SIG-M5 treated with dmso at 0.1 percent for 504 hours (cell line): ENCODE data around the gene MAN1A2.
"Not testable (repeated sequence)": the region's sequence is repeated elsewhere in the genome, so short reads cannot be mapped to it uniquely, and the experiment has no call there.

ENCODE experiments used
- DNase-seq: peaks from one replicate; lab custom pipeline; 2025; ENCODE audit not compliant: unreplicated experiment; lab: John Stamatoyannopoulos, UW

MAN1A2 gene

GRCh38 chr1:117367046-117368025 lies at the start of gene MAN1A2:
Gene MAN1A2 (plus strand): TSS chr1:117367449. CDS start chr1:117368184, 735 bp downstream.
- peak; percentile 72 for DNase-seq

- no peak for DNase-seq
Measured at GRCh38 chr1:117318011-117318410, 49.2 kb upstream of the MAN1A2 start.

- no peak for DNase-seq
Measured at GRCh38 chr1:117318426-117318825, 48.8 kb upstream of the MAN1A2 start.

GRCh38 chr1:117320515-117320914 lies 46.7 kb upstream of the MAN1A2 start:
- no peak for DNase-seq

- DNase-seq, result no peak
Measured at GRCh38 chr1:117321680-117322609, 45.3 kb upstream of the MAN1A2 start.

GRCh38 chr1:117324357-117324756 lies 42.9 kb upstream of the MAN1A2 start:
- DNase-seq, result no peak

DNA sequence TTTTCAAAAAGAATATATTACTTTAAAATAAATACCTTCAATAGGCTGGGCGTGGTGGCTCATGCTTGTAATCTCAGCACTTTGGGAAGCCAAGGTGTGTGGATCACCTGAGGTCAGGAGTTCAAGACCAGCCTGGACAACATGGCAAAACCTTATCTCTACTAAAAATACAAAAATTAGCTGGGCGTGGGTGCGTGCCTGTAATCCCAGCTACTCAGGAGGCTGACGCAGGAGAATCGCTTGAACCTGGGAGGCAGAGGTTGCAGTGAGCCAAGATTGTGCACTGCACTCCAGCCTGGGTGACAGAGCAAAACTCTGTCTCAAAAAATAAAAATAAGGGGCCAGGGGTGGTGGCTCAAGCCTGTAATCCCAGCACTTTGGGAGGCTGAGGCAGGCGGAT lies 41.2 kb upstream of the MAN1A2 start:
- not testable (repeated sequence) for DNase-seq

DNA sequence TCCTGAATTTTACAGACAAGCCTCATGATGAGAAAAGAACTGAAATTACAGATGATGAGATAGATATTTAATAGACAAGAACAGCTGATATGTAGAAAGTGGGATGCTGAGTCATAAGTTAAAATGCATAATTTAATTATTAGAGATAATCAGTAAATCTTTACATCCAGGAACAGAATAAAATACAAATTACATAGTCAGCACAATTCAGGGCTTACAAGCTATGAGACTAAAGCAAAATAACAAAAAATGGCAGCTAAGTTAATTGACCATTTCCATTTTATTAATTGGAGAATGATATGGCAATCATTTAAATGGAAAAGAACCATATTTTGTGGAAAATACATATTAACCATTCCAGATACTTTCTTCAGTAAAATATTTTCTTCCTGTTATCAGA lies 40.2 kb upstream of the MAN1A2 start:
- no peak for DNase-seq

DNA sequence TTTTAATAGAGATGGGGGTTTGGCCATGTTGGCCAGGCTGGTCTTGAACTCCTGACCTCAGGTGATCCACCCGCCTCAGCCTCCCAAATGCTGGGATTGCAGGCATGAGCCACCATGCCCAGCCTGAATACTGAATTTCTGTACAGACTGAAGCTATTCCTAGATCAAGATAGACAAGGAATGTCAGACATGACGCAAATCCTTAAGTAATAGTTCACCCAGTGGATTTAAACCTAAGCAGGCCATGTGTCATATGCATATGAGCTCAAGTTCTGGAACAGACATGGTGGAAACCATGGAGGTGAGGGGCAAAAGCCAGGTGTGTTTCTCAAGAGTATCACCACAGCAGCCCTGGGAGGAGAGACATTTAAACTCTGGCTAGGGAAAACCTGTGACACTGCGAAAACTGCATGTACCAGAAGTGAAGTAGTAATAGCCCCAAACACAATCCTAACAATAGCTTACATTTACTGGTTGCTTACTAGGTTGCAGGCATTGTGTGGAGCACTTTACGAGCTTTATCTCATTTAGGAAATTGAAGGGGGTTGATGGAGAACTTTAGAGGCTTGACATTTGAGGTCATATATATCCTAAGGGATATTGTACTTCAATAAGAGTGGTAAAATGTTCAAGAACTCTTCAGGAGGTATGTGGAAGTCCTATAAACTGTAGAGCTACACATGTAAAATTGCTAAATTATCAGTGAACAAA lies 31.7 kb upstream of the MAN1A2 start:
- DNase-seq, result no peak

DNA sequence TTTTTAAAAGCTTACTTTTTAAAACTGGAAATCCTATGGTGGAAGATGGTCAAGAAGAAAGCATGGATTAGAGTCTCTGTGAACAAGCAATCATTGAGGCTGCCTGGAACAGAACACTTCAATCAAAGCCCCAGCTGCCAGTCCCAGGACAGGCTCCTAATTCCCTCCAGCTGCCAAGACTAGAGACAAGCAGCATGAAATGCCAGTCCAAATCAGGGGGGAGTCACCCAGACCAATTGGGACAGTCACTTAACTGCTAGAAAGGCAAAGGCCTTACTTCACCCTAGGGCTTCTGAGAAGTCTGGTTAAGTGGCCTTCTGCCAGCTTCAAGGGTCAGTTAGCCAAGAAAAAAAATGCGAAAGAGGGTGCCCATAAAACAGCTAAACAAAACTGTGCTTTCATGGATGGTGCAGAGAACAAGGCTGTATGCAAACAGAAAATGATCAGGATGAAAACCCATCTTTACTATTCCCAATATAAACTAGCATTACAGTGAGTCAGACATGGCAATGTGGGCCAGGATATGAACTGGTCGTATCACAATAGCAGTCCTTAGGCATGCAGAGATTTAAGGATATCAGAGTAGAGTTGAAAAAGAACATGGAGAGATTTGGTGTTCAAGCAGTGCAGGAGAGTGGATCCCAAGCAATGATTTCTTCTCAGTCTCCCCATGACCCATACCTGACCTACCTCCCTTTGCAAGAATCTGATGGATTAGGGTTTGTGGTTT lies 31.0 kb upstream of the MAN1A2 start:
- no peak for DNase-seq

DNA sequence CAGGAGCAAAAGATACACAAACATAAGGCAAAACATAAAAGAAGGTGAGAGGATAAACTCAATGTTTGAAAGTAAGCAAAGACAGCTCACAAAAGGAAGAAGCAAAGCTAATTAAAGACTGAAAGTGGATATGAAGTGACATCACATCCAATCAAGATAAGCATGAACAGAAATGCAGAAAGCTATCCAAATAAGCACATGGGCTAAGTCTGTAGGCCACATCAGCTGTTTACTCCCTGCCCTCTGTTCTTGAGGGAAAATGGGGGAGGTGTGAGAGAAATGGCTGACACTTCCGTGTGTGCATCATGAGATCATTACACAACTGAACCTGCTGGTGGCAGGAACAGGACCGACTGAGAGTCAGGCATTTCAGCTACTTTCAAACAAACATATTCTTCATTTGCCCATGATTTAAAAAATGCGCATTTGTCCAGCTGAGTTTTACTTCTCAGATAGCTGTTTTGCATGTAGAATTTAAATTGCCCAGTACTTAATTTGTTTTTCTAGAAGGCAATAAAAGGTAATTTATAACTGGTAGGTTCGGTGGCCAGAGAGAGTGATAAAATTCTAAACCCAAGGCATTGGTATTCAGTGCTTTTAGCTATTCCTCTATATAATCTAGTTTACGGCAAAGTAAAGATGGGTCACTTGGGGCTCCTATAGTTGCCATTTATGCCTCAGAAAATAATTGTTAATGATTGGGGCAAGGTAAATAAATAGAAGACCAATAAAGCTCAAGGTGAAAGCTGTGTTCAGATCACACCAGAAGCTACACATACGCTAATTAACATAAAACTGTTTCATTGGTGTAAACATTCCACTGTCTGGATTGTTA lies 27.2 kb upstream of the MAN1A2 start:
- peak; percentile 43 for DNase-seq

DNA sequence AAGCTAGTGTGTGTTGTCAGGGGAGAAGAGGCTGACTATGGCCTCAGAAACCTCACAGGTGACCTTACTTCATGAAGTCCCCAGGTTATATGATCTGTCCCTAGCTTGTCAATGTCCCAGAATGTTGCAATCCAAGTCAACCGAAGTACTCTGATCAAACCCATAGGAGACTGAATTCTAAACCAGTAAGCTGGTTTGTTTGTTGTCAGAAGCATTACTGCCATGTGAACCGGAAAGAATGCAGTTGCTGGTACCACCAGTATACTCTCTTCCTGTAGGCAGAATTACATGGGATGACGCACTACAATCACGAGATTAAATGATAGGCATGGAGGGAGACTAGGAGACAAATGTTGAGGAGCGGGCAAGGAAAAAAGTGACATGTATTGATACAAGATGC lies 26.1 kb upstream of the MAN1A2 start:
- DNase-seq, result no peak

GRCh38 chr1:117342397-117342796 lies 24.9 kb upstream of the MAN1A2 start:
- no peak for DNase-seq

DNA sequence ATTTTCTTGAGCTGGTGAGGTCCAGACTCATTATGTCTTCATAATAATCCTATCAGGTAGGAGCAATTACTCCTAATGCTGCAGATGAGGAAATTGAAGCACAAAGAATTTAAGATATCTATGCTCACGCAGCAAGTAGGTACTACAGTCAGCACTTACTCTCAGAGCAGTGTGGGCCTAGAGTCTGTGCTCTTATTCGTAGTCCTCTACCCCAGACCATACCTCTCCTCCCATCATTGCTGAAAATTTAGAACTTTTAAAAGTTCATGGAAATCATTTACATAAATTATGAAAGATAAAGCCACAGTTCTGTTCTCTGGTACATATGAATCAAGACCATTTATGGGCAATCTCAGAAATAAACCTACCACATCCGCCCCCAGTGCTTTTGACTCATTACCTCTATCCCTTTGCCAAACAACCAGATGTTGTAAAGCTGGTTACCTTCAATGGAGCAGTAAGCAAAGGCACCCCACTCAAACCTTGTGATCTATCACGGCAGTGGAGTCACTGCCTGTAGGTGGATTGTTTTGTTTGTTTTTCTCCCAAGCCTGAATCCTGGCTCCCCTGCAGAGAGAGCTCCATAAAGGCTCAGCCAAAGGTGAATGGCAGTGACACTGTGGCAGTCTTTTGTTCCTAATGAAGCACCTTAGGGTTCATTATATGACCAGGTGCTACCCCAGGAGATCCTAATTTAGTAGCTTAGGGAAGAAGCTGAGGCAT lies 20.9 kb upstream of the MAN1A2 start:
- DNase-seq, result no peak

GRCh38 chr1:117347907-117348306 lies 19.3 kb upstream of the MAN1A2 start:
- no peak for DNase-seq

DNA sequence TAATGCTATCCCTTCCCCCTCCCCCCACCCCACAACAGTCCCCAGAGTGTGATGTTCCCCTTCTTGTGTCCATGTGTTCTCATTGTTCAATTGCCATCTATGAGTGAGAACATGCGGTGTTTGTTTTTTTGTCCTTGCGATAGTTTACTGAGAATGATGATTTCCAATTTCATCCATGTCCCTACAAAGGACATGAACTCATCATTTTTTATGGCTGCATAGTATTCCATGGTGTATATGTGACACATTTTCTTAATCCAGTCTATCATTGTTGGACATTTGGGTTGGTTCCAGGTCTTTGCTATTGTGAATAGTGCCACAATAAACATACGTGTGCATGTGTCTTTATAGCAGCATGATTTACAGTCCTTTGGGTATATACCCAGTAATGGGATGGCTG lies 14.6 kb upstream of the MAN1A2 start:
- not testable (repeated sequence) for DNase-seq

GRCh38 chr1:117357833-117358603 lies 9.2 kb upstream of the MAN1A2 start:
- not testable (repeated sequence) for DNase-seq

GRCh38 chr1:117358604-117358887 lies 8.7 kb upstream of the MAN1A2 start:
- DNase-seq, result not testable (repeated sequence)
